Neuronal stem cell (in vitro differentiated cells): ENCODE results near the gene CD44.

Experiments
- DNase-seq: peaks from one replicate; pipeline ENCODE4 v3.0.0-alpha.2; 2013; ENCODE audit warnings: low spot score
- H2AFZ ChIP-seq: one replicate; pipeline ENCODE4 v1.6.1; 2013; ENCODE audit warnings: mild to moderate bottlenecking, low read length, inconsistent platforms
- H2AK5ac ChIP-seq: 2 replicates; pipeline ENCODE4 v1.6.1; 2013; ENCODE audit warnings: low read depth, mild to moderate bottlenecking, inconsistent platforms, low read length, moderate library complexity, mixed read lengths
- H2BK120ac ChIP-seq: 2 replicates; pipeline ENCODE4 v1.6.1; 2013; ENCODE audit warnings: low read depth, mild to moderate bottlenecking, inconsistent platforms, low read length, moderate library complexity, mixed read lengths
- H2BK12ac ChIP-seq: one replicate; pipeline ENCODE4 v1.6.1; 2013; ENCODE audit warnings: low read length, inconsistent platforms
- H2BK15ac ChIP-seq: 2 replicates; pipeline ENCODE4 v1.6.1; 2013; ENCODE audit warnings: mild to moderate bottlenecking, low read length, inconsistent platforms, mixed read lengths
- H2BK5ac ChIP-seq: one replicate; pipeline ENCODE4 v1.6.1; 2013; ENCODE audit warnings: inconsistent platforms, mild to moderate bottlenecking, low read length, moderate library complexity
- H3K14ac ChIP-seq: one replicate; pipeline ENCODE4 v1.6.1; 2013; ENCODE audit warnings: low read length, inconsistent platforms
- H3K18ac ChIP-seq: 2 replicates; pipeline ENCODE4 v1.6.1; 2013; ENCODE audit warnings: low read length, inconsistent platforms
- H3K23ac ChIP-seq: 2 replicates; pipeline ENCODE4 v1.6.1; 2013; ENCODE audit warnings: low read depth, mild to moderate bottlenecking, mixed read lengths, low read length, inconsistent platforms; ENCODE audit not compliant: poor library complexity
- H3K27ac ChIP-seq: replicated peaks from 3 replicates; pipeline ENCODE4 v1.5.1; 2013; ENCODE audit warnings: low read length, inconsistent platforms
- H3K27me3 ChIP-seq, 3 experiments: 2 replicates each; pipeline ENCODE4 v1.6.1; 2013; ENCODE audit warnings: low read length in 3 of 3, mild to moderate bottlenecking in 2 of 3, inconsistent platforms in 1 of 3, low read depth in 1 of 3, mixed read lengths in 1 of 3, moderate library complexity in 1 of 3; ENCODE audit not compliant: control insufficient read depth in 3 of 3, insufficient read depth in 3 of 3
- H3K36me3 ChIP-seq, 2 donors: replicated peaks in 1 of 2; 2 replicates each; pipeline ENCODE4 v1.6.1; 2013; ENCODE audit warnings: low read length in 2 of 2; ENCODE audit not compliant: control insufficient read depth in 2 of 2, insufficient read depth in 2 of 2
- H3K4ac ChIP-seq: 2 replicates; pipeline ENCODE4 v1.6.1; 2013; ENCODE audit warnings: inconsistent platforms, mild to moderate bottlenecking, low read length, moderate library complexity
- H3K4me1 ChIP-seq, 2 donors: 1 replicate in 1 of 2; 2 replicates in 1 of 2; pipeline ENCODE4 v1.6.1; 2013; ENCODE audit warnings: low read length in 2 of 2, low read depth in 1 of 2; ENCODE audit not compliant: control insufficient read depth in 2 of 2, insufficient read depth in 1 of 2
- H3K4me2 ChIP-seq: one replicate; pipeline ENCODE4 v1.6.1; 2013; ENCODE audit warnings: mild to moderate bottlenecking, low read length, inconsistent platforms; ENCODE audit not compliant: insufficient read depth, poor library complexity, severe bottlenecking
- H3K4me3 ChIP-seq, 2 donors: 2 replicates each; pipeline ENCODE4 v1.5.1; 2013; ENCODE audit warnings: low read length in 2 of 2, mild to moderate bottlenecking in 2 of 2, inconsistent platforms in 1 of 2, moderate library complexity in 1 of 2
- H3K79me1 ChIP-seq: one replicate; pipeline ENCODE4 v1.6.1; 2013; ENCODE audit warnings: low read depth, mild to moderate bottlenecking, inconsistent platforms, low read length, moderate library complexity
- H3K9ac ChIP-seq: one replicate; pipeline ENCODE4 v1.6.1; 2013; ENCODE audit warnings: mild to moderate bottlenecking, low read depth, low read length, inconsistent platforms; ENCODE audit not compliant: poor library complexity
- H3K9me3 ChIP-seq, 2 donors: replicated peaks in 1 of 2; 2 replicates each; pipeline versions ENCODE3 to v1.6.1; 2013; ENCODE audit warnings: low read length in 2 of 2, mild to moderate bottlenecking in 2 of 2, inconsistent platforms in 1 of 2, low read depth in 1 of 2, mixed read lengths in 1 of 2, moderate library complexity in 1 of 2; ENCODE audit not compliant: control insufficient read depth in 2 of 2, insufficient read depth in 1 of 2
- H4K8ac ChIP-seq: one replicate; pipeline ENCODE4 v1.6.1; 2013; ENCODE audit warnings: low read depth, mild to moderate bottlenecking, inconsistent platforms, low read length, moderate library complexity
- H4K91ac ChIP-seq: one replicate; pipeline ENCODE4 v1.6.1; 2013; ENCODE audit warnings: low read length, low read depth, mild to moderate bottlenecking, inconsistent platforms; ENCODE audit not compliant: poor library complexity
- WGBS, 2 donors: extraction: QIAGEN DNeasy Blood & Tissue Kit; methylation state at CpG; one replicate each; pipeline ENCODE4 v1.1.7; 2013; ENCODE audit warnings: missing lambda C conversion rate in 2 of 2, mixed read lengths in 1 of 2; ENCODE audit not compliant: insufficient read length in 2 of 2, insufficient replicate concordance in 1 of 2; ENCODE audit errors: extremely low coverage in 2 of 2; 5-methylcytosine and 5-hydroxymethylcytosine counted together

Gene CD44

DNA sequence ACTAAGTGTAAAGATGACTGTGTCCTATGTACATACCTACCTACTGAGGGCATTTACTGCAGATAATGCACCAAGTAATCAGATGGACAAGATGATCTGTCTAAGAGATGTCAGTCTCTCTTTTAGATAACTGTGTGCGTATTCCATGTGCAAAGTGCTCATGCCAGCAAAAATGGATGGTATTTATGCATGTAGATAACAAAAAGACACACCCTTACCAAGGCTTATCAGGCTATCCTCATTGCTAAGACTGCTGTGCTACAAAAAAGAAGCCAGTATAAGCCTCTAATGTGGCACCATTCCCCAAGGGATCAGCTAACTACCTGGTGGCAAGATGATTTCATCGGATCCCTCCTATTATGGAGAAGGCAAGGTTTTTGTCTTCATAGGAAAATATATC is 34.3 kb upstream of the CD44 start:
- no peaks in the 10 kb centered on the region for H3K4me1 ChIP-seq
- no peak for DNase-seq
- H2BK15ac ChIP-seq = no peak overlapping the region
- H3K18ac ChIP-seq = no peak overlapping the region
- no peak overlapping the region for H4K8ac ChIP-seq
- H3K4ac ChIP-seq = no peak overlapping the region
- H2BK120ac ChIP-seq = no peak overlapping the region
- H3K9me3 ChIP-seq = no peaks in the 10 kb centered on the region
- H3K27ac ChIP-seq = no peak overlapping the region
- no peak overlapping the region for H3K4me3 ChIP-seq
- H3K27me3 ChIP-seq = peaks cover 0 to 14% (median 0%) of the 10 kb centered on the region in 3 experiments
- no peak overlapping the region for H3K23ac ChIP-seq
- no CpG with 5 or more reads among the region's 2 CpGs for WGBS, 2 donors
- no peak overlapping the region for H4K91ac ChIP-seq
- no peak overlapping the region for H2BK5ac ChIP-seq
- no peaks in the 10 kb centered on the region for H3K36me3 ChIP-seq
- no peak overlapping the region for H3K9ac ChIP-seq
- no peak overlapping the region for H2AK5ac ChIP-seq
- no peak overlapping the region for H3K4me2 ChIP-seq
- H2AFZ ChIP-seq = no peak overlapping the region
- H3K79me1 ChIP-seq = no peaks in the 10 kb centered on the region
- H2BK12ac ChIP-seq = no peak overlapping the region
- H3K14ac ChIP-seq = no peak overlapping the region

DNA sequence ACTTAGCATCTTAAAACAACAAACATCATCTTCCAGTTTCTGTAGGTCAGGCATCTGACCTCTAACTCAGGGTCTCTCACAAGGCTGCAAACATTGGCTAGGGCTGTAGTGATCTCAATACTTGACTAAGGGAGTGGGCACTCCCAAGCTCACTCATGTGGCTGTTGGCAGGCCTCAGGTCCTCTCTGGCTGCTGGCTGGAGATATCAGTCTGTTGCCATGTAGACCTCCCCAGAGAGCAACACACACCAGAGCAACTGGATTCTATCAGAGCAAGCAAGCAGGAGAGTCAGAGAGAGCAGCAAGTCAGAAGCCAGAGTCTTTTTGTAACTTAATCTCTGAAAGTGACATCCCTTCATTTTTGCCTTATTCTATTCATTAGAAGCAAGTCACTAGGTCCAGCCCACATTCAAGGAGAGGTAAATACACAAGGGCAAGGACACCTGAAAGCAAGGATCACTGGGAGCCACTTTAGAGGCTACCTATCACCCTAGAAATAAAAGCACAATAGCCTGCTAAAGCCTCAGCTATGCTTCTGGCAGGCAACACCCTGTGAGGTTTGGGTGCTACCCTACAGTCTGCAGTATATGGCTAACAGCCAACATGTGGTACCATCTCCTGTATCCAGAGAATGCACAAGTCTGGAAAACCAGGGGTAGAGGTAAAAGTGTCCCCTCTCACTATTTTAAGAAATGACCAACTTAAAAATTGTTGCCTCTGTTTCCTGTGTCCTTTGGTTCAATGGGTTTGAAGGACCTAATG is 33.5 kb upstream of the CD44 start:
- H2BK15ac ChIP-seq = no peak overlapping the region
- H3K14ac ChIP-seq = no peak overlapping the region
- no peak overlapping the region for H3K4me3 ChIP-seq
- H3K18ac ChIP-seq = no peak overlapping the region
- H3K23ac ChIP-seq = no peak overlapping the region
- H3K4me2 ChIP-seq = no peak overlapping the region
- no peak overlapping the region for H3K27ac ChIP-seq
- H2AK5ac ChIP-seq = no peak overlapping the region
- no peak overlapping the region for H2BK120ac ChIP-seq
- H4K91ac ChIP-seq = no peak overlapping the region
- H3K4ac ChIP-seq = no peak overlapping the region
- H3K9ac ChIP-seq = no peak overlapping the region
- H3K27me3 ChIP-seq = peaks cover 0 to 14% (median 0%) of the 10 kb centered on the region in 3 experiments
- H3K4me1 ChIP-seq = no peaks in the 10 kb centered on the region
- no peak overlapping the region for H4K8ac ChIP-seq
- no peaks in the 10 kb centered on the region for H3K36me3 ChIP-seq
- no peaks in the 10 kb centered on the region for H3K9me3 ChIP-seq
- no peak overlapping the region for H2BK5ac ChIP-seq
- H3K79me1 ChIP-seq = no peaks in the 10 kb centered on the region
- H2AFZ ChIP-seq = no peak overlapping the region
- no peak for DNase-seq
- H2BK12ac ChIP-seq = no peak overlapping the region

DNA sequence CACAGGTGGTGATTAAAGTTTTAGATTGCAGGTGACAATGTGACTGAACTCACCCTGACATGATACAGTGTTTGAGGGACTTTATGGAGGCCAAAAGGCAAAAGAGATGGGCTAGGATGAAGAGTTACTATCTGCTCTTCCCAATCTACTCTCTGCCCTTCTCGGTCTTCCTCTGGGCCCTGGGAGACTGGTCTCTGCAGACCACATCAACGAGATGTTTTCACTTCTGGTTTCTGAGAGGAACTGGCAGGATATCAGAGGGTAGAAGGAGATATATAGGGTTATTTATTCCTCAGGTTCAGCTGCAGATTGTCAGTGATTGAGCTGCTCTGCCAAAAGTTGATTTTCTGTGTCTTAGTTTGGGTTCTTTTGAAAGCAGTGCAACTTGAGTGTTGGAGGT is 32.4 kb upstream of the CD44 start:
- Histone ChIP-seq H2BK15ac (no peak overlapping the region), H3K4me2 (no peak overlapping the region), H2AK5ac (no peak overlapping the region), H2BK5ac (no peak overlapping the region), H2BK120ac (no peak overlapping the region), H3K27ac (no peak overlapping the region), H3K4me3 (no peak overlapping the region), H2AFZ (no peak overlapping the region), H2BK12ac (no peak overlapping the region), H3K18ac (no peak overlapping the region), H3K79me1 (no peaks in the 10 kb centered on the region), H3K9me3 (no peaks in the 10 kb centered on the region), H4K91ac (no peak overlapping the region), H3K36me3 (no peaks in the 10 kb centered on the region), H3K23ac (no peak overlapping the region), H3K4me1 (no peaks in the 10 kb centered on the region), H4K8ac (no peak overlapping the region), H3K4ac (no peak overlapping the region), H3K14ac (no peak overlapping the region), H3K9ac (no peak overlapping the region), H3K27me3 (peaks cover 0 to 18% (median 0%) of the 10 kb centered on the region in 3 experiments)
- no peak for DNase-seq
- no CpG with 5 or more reads among the region's 2 CpGs for WGBS, 2 donors

DNA sequence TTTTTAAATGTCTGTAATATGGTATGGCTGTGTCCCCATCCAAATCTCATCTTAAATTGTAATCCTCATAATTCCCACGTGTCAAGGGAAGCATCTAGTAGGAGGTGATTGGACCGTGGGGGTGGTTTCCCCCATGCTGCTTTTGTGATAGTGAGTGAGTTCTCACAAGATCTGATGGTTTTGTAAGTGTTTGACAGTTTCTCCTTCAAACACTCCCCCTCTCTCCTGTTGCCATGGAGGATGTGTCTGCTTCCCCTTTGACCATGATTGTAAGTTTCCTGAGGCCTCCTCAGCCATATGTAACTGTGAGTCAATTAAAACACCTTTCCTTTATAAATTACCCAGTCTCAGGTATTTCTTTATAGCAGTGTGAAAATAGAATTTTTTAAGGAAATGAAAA is 31.1 kb upstream of the CD44 start:
- Histone ChIP-seq H3K27me3 (peaks cover 0 to 18% (median 0%) of the 10 kb centered on the region in 3 experiments), H2BK12ac (no peak overlapping the region), H3K79me1 (no peaks in the 10 kb centered on the region), H3K9me3 (no peaks in the 10 kb centered on the region), H3K4me3 (no peak overlapping the region), H3K14ac (no peak overlapping the region), H3K9ac (no peak overlapping the region), H3K23ac (no peak overlapping the region), H3K4me2 (no peak overlapping the region), H3K36me3 (no peaks in the 10 kb centered on the region), H2BK120ac (no peak overlapping the region), H3K4me1 (no peaks in the 10 kb centered on the region), H4K91ac (no peak overlapping the region), H3K27ac (no peak overlapping the region), H2BK5ac (no peak overlapping the region), H2AK5ac (no peak overlapping the region), H3K18ac (no peak overlapping the region), H4K8ac (no peak overlapping the region), H3K4ac (no peak overlapping the region), H2AFZ (no peak overlapping the region), H2BK15ac (no peak overlapping the region)
- WGBS, 2 donors = no CpG with 5 or more reads among the region's 2 CpGs
- no peak for DNase-seq
